ENCODE results near the gene TSKU.
A peak's percentile ranks its signal among the peaks of the same experiment; 100 is the strongest.

The TSKU gene

GRCh38 chr11:76793391-76794291, 10.5 kb downstream of the TSKU start:
- TF ChIP-seq MAX (IDR thresholded peaks at IDR 0.05): no peak
- TF ChIP-seq EGR1 (IDR thresholded peaks at IDR 0.05): no peak
- no peak for TF ChIP-seq CREB1 (IDR thresholded peaks at IDR 0.05; ENCODE audit: low read depth)
- TF ChIP-seq RAD21 (IDR thresholded peaks at IDR 0.05; ENCODE audit: low read depth): no peak
- peak; percentile 18; the same call in 1 of the 2 replicates for TF ChIP-seq CEBPB (IDR thresholded peaks at IDR 0.05)
- no peak for TF ChIP-seq EP300 (IDR thresholded peaks at IDR 0.05; ENCODE audit: borderline replicate concordance)
- no peak for TF ChIP-seq TEAD4 (IDR thresholded peaks at IDR 0.05)
- no peak for TF ChIP-seq YY1 (IDR thresholded peaks at IDR 0.05; ENCODE audit: low read depth)
- no peak for TF ChIP-seq NFIC (IDR thresholded peaks at IDR 0.05)
- TF ChIP-seq, protein P1, sequence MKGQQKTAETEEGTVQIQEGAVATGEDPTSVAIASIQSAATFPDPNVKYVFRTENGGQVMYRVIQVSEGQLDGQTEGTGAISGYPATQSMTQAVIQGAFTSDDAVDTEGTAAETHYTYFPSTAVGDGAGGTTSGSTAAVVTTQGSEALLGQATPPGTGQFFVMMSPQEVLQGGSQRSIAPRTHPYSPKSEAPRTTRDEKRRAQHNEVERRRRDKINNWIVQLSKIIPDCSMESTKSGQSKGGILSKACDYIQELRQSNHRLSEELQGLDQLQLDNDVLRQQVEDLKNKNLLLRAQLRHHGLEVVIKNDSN (IDR thresholded peaks at IDR 0.05): no peak
- TF ChIP-seq FOXM1 (IDR thresholded peaks at IDR 0.05; ENCODE audit: borderline replicate concordance, low read depth): no peak
- TF ChIP-seq ZBTB7A (IDR thresholded peaks at IDR 0.05; ENCODE audit: low read depth): 0 out of 2 replicates have a peak, but pooled peaks have one; percentile 13
- TF ChIP-seq, protein P2, sequence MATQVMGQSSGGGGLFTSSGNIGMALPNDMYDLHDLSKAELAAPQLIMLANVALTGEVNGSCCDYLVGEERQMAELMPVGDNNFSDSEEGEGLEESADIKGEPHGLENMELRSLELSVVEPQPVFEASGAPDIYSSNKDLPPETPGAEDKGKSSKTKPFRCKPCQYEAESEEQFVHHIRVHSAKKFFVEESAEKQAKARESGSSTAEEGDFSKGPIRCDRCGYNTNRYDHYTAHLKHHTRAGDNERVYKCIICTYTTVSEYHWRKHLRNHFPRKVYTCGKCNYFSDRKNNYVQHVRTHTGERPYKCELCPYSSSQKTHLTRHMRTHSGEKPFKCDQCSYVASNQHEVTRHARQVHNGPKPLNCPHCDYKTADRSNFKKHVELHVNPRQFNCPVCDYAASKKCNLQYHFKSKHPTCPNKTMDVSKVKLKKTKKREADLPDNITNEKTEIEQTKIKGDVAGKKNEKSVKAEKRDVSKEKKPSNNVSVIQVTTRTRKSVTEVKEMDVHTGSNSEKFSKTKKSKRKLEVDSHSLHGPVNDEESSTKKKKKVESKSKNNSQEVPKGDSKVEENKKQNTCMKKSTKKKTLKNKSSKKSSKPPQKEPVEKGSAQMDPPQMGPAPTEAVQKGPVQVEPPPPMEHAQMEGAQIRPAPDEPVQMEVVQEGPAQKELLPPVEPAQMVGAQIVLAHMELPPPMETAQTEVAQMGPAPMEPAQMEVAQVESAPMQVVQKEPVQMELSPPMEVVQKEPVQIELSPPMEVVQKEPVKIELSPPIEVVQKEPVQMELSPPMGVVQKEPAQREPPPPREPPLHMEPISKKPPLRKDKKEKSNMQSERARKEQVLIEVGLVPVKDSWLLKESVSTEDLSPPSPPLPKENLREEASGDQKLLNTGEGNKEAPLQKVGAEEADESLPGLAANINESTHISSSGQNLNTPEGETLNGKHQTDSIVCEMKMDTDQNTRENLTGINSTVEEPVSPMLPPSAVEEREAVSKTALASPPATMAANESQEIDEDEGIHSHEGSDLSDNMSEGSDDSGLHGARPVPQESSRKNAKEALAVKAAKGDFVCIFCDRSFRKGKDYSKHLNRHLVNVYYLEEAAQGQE (IDR thresholded peaks at IDR 0.05; ENCODE audit: low read depth): no peak

GRCh38 chr11:76794371-76795289, 11.5 kb downstream of the TSKU start:
- TF ChIP-seq FOXM1 (IDR thresholded peaks at IDR 0.05; ENCODE audit: borderline replicate concordance, low read depth) (no peak), NFIC (IDR thresholded peaks at IDR 0.05) (no peak), CEBPB (IDR thresholded peaks at IDR 0.05) (no peak), RAD21 (IDR thresholded peaks at IDR 0.05; ENCODE audit: low read depth) (no peak), MAX (IDR thresholded peaks at IDR 0.05) (no peak), TAF1 (IDR thresholded peaks at IDR 0.05; ENCODE audit: low read depth) (no peak)
- TF ChIP-seq, protein P2 (IDR thresholded peaks at IDR 0.05; ENCODE audit: low read depth): no peak

DNA sequence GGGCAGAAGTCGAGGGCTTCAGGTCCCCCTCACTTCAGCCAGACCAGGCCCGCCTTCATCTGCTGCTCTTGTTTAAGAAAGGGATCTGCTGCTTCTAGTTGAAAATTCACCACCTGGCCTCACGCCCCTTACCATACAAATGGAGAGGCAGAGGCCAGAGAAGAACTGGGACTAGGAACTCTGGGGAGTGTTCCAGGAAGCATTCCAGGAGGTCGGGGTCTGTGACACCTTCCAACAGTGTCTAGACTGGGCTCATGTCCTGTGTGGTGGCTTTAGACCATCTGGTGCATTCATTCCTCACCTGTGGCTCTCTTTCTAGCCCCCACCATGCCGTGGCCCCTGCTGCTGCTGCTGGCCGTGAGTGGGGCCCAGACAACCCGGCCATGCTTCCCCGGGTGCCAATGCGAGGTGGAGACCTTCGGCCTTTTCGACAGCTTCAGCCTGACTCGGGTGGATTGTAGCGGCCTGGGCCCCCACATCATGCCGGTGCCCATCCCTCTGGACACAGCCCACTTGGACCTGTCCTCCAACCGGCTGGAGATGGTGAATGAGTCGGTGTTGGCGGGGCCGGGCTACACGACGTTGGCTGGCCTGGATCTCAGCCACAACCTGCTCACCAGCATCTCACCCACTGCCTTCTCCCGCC, 12.3 kb downstream of the TSKU start:
- TF ChIP-seq EP300 (IDR thresholded peaks at IDR 0.05; ENCODE audit: borderline replicate concordance) (no peak), CEBPB (IDR thresholded peaks at IDR 0.05) (no peak), EGR1 (IDR thresholded peaks at IDR 0.05) (no peak), FOXM1 (IDR thresholded peaks at IDR 0.05; ENCODE audit: borderline replicate concordance, low read depth) (no peak), ZBTB7A (IDR thresholded peaks at IDR 0.05; ENCODE audit: low read depth) (no peak), YY1 (IDR thresholded peaks at IDR 0.05; ENCODE audit: low read depth) (no peak), CREB1 (IDR thresholded peaks at IDR 0.05; ENCODE audit: low read depth) (no peak), NFIC (IDR thresholded peaks at IDR 0.05) (no peak), TCF12 (IDR thresholded peaks at IDR 0.05; ENCODE audit: low read depth) (no peak), MAX (IDR thresholded peaks at IDR 0.05) (no peak), TAF1 (IDR thresholded peaks at IDR 0.05; ENCODE audit: low read depth) (no peak), TEAD4 (IDR thresholded peaks at IDR 0.05) (no peak)
- TF ChIP-seq, protein P2 (IDR thresholded peaks at IDR 0.05; ENCODE audit: low read depth): no peak
- TF ChIP-seq, protein P1 (IDR thresholded peaks at IDR 0.05): no peak
